HG03196 (cell line): ENCODE results near the gene RAD52.
A peak's percentile ranks its signal among the peaks of the same experiment; 100 is the strongest.
"Not testable (repeated sequence)": the region's sequence is repeated elsewhere in the genome, so short reads cannot be mapped to it uniquely, and the experiment has no call there.

Experiments
- ATAC-seq: cut with Tn5 transposase; IDR thresholded peaks from one replicate; pipeline ENCODE4 v1.9.1; 2021; ENCODE audit not compliant: unreplicated experiment

RAD52 gene

GRCh38 chr12:967641-968040 lies 18.1 kb upstream of the RAD52 start:
- no peak for ATAC-seq

GRCh38 chr12:966724-967123 lies 17.2 kb upstream of the RAD52 start:
- ATAC-seq = no peak

GRCh38 chr12:958588-959123 lies 9.2 kb upstream of the RAD52 start:
- ATAC-seq = peak; percentile 72

- ATAC-seq = no peak
These were observed 6.4 kb upstream of the RAD52 start for GRCh38 chr12:955939-956338.

GRCh38 chr12:954741-955140 lies 5.2 kb upstream of the RAD52 start:
- ATAC-seq = no peak

DNA sequence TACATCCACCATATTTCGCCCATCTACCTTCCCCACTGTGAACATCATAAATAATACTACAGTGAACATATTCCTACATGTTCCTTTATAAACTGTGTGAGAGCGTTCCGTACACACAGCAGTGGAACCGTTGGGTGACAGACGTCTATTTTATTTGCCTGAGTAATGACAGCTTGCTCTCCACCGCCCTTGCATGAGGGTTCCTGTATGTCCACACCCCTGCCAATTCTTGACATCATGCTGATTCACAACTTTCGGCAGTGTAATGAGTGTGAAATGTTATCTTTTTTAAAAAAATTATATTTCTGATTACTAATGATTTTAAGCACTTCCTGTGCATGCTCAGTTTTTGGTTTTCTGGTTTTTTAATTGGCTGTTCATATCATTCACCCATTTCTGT lies 4.3 kb upstream of the RAD52 start:
- ATAC-seq = no peak

DNA sequence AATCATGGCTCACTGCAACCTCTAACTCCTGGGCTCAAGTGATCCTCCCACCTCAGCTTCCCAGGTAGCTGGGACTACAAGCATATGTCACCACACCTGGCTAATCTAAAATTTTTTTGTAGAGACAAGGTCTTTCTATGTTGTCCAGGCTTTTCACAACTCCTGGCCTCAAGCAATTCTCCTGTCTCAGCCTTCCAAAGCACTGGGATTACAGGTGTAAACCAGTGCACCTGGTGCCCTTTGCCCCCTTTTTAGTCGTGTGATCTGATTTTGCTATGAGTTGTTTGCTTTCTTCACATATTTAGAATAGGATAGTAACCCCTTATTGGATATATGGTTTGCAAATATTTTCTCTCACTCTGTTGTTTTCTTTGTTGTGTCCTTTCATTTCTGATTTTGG lies 1.7 kb upstream of the RAD52 start:
- ATAC-seq = no peak

- no peak for ATAC-seq
These were observed 1.3 kb downstream of the RAD52 start for GRCh38 chr12:948238-948637.

- no peak for ATAC-seq
These were observed 2.9 kb downstream of the RAD52 start for GRCh38 chr12:946631-947030.

GRCh38 chr12:946212-946611 lies 3.3 kb downstream of the RAD52 start:
- no peak for ATAC-seq

DNA sequence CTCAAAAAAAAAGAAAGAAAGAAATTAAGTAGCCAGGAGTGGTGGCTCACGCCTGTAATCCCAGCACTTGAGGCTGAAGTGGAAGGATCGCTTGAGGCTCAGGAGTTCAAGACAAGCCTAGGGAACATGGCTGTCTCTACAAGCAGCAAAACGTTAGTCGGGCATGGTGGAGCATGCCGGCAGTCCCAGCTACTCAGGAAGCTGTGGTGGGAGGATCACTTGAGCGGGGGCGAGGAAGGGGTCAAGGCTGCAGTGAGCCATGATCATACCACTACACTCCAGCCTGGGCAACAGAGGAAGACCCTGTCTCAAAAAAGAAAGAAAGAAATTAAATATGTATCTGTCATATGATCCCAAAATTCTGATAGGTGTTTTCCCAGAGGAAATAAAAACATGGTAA lies 5.3 kb downstream of the RAD52 start:
- ATAC-seq = no peak

- ATAC-seq = no peak
These were observed 6.4 kb downstream of the RAD52 start for GRCh38 chr12:943051-943450.

- no peak for ATAC-seq
These were observed 10.7 kb downstream of the RAD52 start for GRCh38 chr12:938810-939209.

GRCh38 chr12:936377-937345 lies 12.8 kb downstream of the RAD52 start:
- no peak for ATAC-seq

DNA sequence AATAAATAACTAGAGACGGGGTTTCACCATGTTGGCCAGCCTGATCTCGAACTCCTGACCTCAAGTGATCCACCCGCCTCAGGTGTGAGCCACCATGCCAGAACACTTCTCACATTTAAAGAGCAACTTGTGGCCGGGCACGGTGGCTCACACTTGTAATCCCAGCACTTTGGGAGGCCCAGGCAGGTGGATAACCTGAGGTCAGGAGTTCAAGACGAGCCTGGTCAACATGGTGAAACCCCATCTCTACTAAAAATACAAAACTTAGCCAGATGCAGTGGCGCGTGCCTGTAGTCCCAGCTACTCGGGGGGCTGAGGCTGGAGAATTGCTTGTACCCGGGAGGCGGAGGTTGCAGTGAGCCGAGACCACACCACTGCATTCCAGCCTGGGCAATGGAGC lies 13.6 kb downstream of the RAD52 start:
- not testable (repeated sequence) for ATAC-seq

DNA sequence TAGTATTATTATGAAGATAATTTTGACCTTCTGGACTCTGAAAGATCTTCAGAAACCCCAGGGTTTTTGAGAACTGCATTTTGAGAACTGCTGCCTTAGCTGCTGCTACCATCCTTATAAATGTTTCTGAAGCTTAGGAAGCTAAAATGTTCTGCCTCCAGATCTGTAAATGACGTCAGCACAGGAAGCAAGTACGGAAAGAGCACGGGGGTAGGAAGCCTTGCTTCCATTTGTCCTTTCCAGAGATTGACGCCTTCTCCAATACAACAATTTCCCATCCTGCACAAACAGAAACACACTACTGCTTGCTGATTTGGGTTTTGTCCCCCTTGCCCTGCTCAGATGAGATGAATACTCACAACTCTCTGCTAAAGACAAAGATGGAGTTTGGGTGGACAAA lies 17.9 kb downstream of the RAD52 start:
- ATAC-seq = no peak

- ATAC-seq = no peak
These were observed 18.4 kb downstream of the RAD52 start for GRCh38 chr12:931060-931459.

GRCh38 chr12:926641-927040 lies 22.9 kb downstream of the RAD52 start:
- ATAC-seq = no peak

GRCh38 chr12:922285-922684 lies 27.2 kb downstream of the RAD52 start:
- no peak for ATAC-seq

GRCh38 chr12:920676-921075 lies 28.8 kb downstream of the RAD52 start:
- no peak for ATAC-seq

DNA sequence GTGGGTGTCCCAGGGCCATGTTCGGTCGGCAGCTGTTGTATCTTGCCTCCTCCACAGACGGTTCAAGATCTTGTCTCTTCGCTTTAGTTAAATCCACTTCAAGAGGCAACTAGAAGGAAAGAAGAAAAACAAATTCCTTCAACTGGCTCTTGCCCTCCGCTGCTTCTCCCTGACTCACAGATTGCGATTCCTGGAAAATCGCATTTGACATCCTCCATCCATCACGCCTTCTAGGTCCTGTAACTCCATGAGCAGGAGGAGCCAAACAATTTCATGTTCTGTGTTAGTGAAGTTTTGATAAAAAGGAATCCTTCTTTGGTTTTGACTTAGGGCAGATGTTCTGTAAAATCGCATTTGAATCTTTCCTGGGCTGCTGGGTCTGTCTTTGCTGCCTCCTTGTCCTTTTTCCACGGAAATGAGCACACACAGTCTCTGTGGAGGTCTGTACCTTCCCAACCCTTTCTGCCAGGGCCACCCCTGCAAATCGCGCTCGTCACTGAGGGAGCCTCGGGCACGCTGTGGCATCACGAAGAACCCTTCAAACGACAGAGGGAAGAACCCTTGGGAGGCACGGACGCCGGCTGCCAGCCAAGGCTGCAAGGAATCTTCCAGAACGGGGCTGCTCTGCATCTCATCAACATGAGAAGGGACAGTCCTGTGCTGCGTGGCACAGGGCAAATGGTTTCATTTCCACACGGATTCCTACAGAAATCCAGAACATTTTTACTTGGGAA lies 32.6 kb downstream of the RAD52 start:
- ATAC-seq = no peak

- no peak for ATAC-seq
These were observed 33.3 kb downstream of the RAD52 start for GRCh38 chr12:916240-916639.
